GM12872 (cell line): ENCODE data around the gene CSHL1.
"Not testable (repeated sequence)": the region's sequence is repeated elsewhere in the genome, so short reads cannot be mapped to it uniquely, and the experiment has no call there.

Source experiments
- CTCF ChIP-seq: IDR thresholded peaks from 3 replicates; pipeline ENCODE4 v1.5.1; 2011; ENCODE audit warnings: low read depth, mild to moderate bottlenecking, low read length, moderate library complexity; ENCODE audit not compliant: insufficient read depth

The CSHL1 gene

GRCh38 chr17:63889026-63889848 lies 21.8 kb downstream of the CSHL1 start:
- peak; percentile 62 for TF ChIP-seq CTCF

- peak; percentile 86 for TF ChIP-seq CTCF
These were observed 29.0 kb downstream of the CSHL1 start, which contains the start of gene GH2 for GRCh38 chr17:63881935-63882601. Gene GH2 (minus strand): TSS chr17:63881944. CDS start chr17:63881801, 143 bp downstream.

GRCh38 chr17:63880706-63881105 lies 30.4 kb downstream of the CSHL1 start:
- TF ChIP-seq CTCF, result no peak

GRCh38 chr17:63873577-63873976 lies 37.5 kb downstream of the CSHL1 start, which contains the start of gene CSH2:
Gene CSH2 (minus strand): TSS chr17:63873677. CDS start chr17:63873614, 63 bp downstream.
- not testable (repeated sequence) for TF ChIP-seq CTCF

- TF ChIP-seq CTCF, result peak; percentile 31; the same call in 2 of the 3 replicates
These were observed 41.4 kb downstream of the CSHL1 start for GRCh38 chr17:63869491-63870291.

GRCh38 chr17:63866625-63867024 lies 44.4 kb downstream of the CSHL1 start:
- TF ChIP-seq CTCF, result peak; percentile 43; the same call in 2 of the 3 replicates
